Muscle of back (tissue), 11 donors: ENCODE results near the gene ZXDC. TPM values are rescaled to one million over a fixed set of nuclear protein-coding genes. Genes with fewer than 3 reads are reported as not detected.

ENCODE experiments used
- DNase-seq, 3 donors: peaks; one replicate each; pipeline versions ENCODE4 v3.0.0 to v3.0.0-alpha.2; 2013
- polyA plus RNA-seq, 10 donors: library from polyadenylated mRNA; unstranded; fragments of 120-200 nt; gene quantifications; one replicate each; pipeline ENCODE4 v1.2.1, GENCODE V29; 2013; ENCODE audit not compliant: insufficient read length in 10 of 10

ZXDC gene
- polyA plus RNA-seq, 10 donors: 18.1 to 28.7 (median 23.8) TPM

- no peak for DNase-seq
These were observed 36.2 kb downstream of the ZXDC start for GRCh38 chr3:126439346-126439967.

DNA sequence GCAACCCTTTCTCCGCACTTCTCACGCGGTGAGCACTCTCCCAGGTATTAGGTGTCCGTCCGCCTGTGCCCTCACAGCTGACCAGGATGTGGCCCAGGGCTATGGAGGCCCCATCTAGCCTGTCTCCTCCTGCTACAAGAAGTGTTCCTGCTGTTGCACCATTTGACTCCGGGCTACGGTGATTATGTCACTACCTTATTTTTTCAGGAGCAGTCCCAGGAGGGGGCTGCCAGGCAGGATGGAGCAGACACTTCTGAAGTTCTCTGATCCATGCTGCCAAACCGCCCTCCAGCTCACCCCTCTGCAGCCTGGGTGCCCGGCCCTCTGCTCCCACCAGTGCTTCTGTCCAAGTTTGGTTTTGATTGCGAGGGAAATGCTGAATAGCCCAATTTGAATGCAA is 36.9 kb downstream of the ZXDC start:
- no peak for DNase-seq

- DNase-seq: no peak
These were observed 37.5 kb downstream of the ZXDC start for GRCh38 chr3:126438186-126438585.

DNA sequence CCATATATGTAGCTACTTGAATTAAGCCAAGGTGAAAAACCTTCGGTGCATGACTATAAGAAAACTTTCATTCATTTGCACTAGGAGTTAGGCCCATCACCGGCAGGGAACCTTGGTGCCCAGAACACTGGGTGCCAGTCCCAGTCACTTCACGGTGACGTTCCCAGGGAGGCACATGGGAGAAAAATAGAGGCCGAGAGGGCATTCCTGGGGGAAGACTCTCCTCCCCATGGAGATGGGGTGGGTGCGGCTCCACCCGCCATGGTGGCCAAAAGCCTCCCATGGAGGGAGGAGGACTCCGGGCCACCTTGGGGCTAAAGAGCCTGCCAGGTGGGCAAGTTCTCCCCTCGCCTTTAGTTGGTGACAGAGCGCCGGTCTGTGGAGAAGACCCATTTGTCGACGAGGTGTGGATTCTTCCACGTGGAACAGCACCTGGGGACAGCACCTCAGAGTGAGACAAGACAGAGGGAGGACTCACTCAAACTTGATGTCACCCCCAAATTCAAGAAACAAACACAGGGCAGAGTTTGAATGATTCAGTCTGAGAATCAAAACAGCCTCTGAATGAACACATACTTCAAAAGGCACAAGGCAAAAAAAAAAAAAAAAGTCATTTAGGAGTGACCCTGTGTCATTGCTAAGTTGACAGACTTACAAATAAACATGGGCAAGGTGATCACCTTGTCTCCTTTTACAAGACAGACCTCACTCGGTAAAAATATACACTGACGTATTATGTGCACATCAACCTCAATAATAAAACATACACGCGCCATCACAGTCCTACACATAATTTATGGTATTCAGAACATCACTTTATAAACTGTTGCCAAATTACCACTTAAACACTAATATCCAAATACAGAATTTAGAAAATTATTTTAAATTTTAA is 38.6 kb downstream of the ZXDC start:
- no peak for DNase-seq

DNA sequence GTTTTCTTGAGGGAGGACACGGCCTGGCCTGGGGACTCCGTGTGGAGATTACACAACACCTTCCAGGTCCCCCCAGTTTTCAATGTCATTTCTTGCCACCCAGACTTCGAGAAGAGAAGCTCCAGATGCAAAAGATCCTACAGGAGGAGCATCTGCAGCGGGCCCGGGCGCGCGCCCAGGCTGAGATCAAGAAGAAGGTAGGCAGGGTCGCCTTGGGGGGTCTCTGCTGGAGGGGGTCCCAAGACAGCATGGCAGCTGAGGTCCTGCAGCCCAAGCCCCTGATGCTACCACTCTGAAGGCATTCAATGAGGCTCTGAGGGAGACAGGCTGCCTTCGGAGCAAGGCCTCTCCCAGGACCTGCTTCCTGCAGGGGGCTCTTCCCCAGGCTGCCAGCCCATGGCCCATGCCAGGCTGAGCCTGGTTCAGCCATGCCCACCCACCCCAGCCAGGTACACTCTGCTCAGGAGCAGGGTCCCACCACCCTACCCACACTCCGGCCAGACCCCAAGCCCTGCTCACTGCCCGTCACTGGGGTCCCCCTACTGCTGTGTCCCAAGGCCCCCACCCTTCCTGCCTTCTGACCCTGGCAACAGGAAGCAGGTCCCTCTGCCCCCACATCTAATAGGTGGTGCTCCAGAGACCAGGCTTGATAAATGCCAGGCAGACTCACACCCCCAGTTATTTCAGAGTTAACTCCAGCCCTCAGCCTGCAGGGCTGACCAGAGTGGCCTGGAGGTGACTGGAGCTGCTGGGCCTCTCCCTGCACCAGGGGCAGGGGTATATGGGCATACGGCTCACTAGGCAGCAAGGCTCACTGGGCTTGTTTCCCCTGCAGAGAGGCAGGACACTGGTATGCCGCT is 40.0 kb downstream of the ZXDC start:
- DNase-seq: no peak

GRCh38 chr3:126434931-126435411 is 40.7 kb downstream of the ZXDC start:
- DNase-seq: no peak

GRCh38 chr3:126434264-126434590 is 41.5 kb downstream of the ZXDC start:
- no peak for DNase-seq

GRCh38 chr3:126433496-126434263 is 42.0 kb downstream of the ZXDC start:
- no peak for DNase-seq

DNA sequence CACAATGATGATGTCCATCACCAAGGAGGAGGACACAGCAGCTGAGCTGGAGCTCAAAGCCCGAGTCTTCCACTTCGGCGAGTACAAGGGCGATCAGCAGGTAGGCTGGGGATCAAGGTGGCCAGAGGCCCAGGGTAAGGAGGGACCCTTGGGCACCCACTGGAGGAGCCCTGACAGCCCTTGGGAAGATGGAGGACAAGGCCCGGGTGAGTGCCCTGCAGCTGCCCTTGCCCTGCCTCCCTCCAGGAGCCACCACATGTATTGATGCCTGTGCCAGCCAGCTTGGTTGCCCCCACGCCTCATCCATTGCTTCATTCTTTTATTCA is 42.6 kb downstream of the ZXDC start:
- no peak for DNase-seq

- DNase-seq: peak in 1 of 3 donors; percentile 2
These were observed 43.2 kb downstream of the ZXDC start for GRCh38 chr3:126432361-126433104.

- DNase-seq: no peak
These were observed 44.6 kb downstream of the ZXDC start for GRCh38 chr3:126431103-126431534.

- DNase-seq: no peak
These were observed 50.9 kb downstream of the ZXDC start for GRCh38 chr3:126424751-126425150.

GRCh38 chr3:126424039-126424717 is 51.5 kb downstream of the ZXDC start:
- DNase-seq: no peak

- DNase-seq: no peak
These were observed 52.3 kb downstream of the ZXDC start for GRCh38 chr3:126423191-126424038.

DNA sequence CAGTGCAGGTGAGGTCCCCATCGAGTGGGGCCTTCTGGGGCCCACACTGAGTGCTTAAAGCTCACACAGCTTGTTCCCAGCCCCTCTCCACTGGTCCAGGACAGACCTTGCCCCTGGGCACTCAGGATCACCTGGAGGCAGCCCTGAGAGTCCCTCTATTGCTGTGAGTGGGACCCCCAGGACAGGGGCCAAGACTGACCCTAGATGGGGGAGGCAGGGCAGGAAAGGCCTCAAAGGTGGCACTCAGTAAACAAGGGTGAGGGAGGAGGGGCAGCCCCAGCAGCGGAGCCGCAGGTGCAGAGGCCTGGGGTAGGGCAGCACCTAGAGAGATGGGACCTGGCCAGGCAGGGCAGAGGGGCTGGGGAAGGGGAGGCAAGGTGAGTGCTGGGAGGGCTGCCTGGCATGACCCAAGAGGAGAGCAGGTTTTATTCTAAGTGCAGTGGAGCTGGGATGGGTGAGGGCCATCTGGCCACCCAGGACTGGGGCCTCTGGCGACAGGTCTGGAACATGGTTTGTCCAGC is 53.1 kb downstream of the ZXDC start:
- no peak for DNase-seq

- DNase-seq: no peak
These were observed 53.6 kb downstream of the ZXDC start for GRCh38 chr3:126422121-126422520.

DNA sequence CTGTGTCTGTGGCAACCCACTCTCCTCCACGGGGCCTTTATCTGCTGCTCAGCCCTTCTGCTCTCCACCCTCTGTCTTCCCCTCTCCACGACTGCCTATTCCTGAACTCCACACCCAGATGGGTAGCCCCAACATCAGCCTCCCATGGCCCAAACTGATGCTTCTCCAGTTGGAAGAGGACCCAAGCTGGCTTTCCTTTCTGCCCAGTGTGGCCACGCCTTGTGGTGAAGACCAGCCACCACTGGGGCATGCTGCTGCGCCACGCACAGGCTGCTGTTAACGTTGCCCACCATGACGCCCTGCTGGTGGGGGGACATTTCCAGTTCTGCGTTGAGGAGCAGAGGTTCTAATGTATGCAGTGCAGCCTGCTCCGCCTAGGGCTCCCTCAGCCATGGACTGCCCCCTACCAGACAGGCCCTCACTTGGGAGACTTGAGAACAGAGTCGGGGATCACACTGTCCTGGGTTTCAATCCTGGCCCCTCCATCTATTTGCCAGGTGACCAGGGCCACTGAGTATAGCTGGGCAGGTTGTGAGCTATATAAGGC is 54.0 kb downstream of the ZXDC start:
- no peak for DNase-seq

DNA sequence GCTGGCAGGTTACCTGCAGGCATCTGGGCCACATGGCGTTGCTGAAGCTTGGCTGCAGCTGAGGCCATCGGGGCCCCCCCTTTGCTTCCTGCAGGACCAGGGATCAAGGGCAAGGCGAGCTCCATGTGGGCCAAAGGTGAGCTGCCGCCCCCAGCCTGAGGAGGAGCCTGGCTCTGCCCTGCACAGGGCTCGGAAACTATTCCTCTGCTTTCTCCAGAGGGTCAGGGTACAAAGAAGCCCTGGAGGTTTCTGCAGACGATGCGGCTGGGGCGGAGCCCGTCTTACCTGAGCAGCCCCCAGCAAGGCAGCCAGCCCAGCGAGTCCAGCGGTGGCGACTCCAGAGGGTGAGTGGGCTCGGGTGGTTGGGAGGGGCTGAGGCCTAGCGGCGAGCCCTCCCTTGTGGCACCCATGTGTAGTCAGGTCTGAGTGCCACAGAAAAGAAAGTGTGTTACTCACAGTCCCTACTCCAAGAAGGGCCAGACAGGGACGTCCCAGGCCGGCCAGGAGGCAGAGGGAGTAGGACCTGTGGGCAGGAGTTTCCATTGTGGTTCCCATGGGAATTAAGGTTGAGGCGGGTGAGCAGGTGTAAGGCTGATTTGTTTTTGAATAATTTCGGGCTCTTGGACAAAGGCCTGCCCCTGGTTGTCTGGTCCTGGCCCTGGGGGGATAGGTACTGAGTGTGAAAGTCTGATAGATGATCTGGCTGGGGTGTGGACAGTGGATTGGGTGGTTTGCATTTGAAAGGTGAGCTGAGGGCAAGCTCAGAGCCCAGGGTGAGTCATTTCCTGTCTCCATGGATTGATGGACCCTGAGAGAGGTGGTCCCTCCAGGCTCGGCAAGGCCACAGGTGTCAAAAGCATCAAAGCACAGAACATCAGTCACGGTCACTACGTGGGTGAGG is 55.6 kb downstream of the ZXDC start:
- no peak for DNase-seq
